ENCODE data around the gene NR3C2.

NR3C2 gene

GRCh38 chr4:148229798-148230197 lies 212.4 kb downstream of the NR3C2 start:
- TF ChIP-seq CTCF (IDR thresholded peaks at IDR 0.05; ENCODE audit: extremely low read depth, missing control alignments): no peak
- DNase-seq (ENCODE audit: low spot score): no peak

- no peak for TF ChIP-seq CTCF (IDR thresholded peaks at IDR 0.05; ENCODE audit: extremely low read depth, missing control alignments)
- no peak for DNase-seq (ENCODE audit: low spot score)
Observed at GRCh38 chr4:148229028-148229427, 213.2 kb downstream of the NR3C2 start.

- DNase-seq (ENCODE audit: low spot score): no peak
Observed at GRCh38 chr4:148227147-148227546, 215.1 kb downstream of the NR3C2 start.

GRCh38 chr4:148226341-148226740 lies 215.9 kb downstream of the NR3C2 start:
- no peak for TF ChIP-seq CTCF (IDR thresholded peaks at IDR 0.05; ENCODE audit: extremely low read depth, missing control alignments)
- no peak for DNase-seq (ENCODE audit: low spot score)

More at GRCh38 chr4:148227147-148227546, 215.1 kb downstream of the NR3C2 start:
- TF ChIP-seq CTCF (IDR thresholded peaks at IDR 0.05; ENCODE audit: extremely low read depth, missing control alignments): no peak

- TF ChIP-seq CTCF (IDR thresholded peaks at IDR 0.05; ENCODE audit: extremely low read depth, missing control alignments): no peak
- no peak for DNase-seq (ENCODE audit: low spot score)
Observed at GRCh38 chr4:148225639-148226038, 216.6 kb downstream of the NR3C2 start.

- no peak for DNase-seq (ENCODE audit: low spot score)
- no peak for TF ChIP-seq CTCF (IDR thresholded peaks at IDR 0.05; ENCODE audit: extremely low read depth, missing control alignments)
Observed at GRCh38 chr4:148224476-148224875, 217.7 kb downstream of the NR3C2 start.

GRCh38 chr4:148222991-148223660 lies 219.1 kb downstream of the NR3C2 start:
- TF ChIP-seq CTCF (IDR thresholded peaks at IDR 0.05; ENCODE audit: extremely low read depth, missing control alignments): no peak

More at GRCh38 chr4:148222991-148223660, 219.1 kb downstream of the NR3C2 start:
- no peak for DNase-seq (ENCODE audit: low spot score)
